22Rv1 (cell line): ENCODE measurements around the gene CDO1.
"Not testable (repeated sequence)": the region's sequence is repeated elsewhere in the genome, so short reads cannot be mapped to it uniquely, and the experiment has no call there.

Source experiments
- H3K27ac ChIP-seq: fragments of 450-650 bp; 2 replicates; pipeline ENCODE4 v1.5.1; 2017
- ZFX ChIP-seq: fragments of 450-650 bp; IDR thresholded peaks from 2 replicates; pipeline ENCODE4 v1.6.1; 2017; ENCODE audit warnings: antibody characterized with exemption, borderline replicate concordance
- TF ChIP-seq, protein P1 (sequence below): fragments of 450-650 bp; IDR thresholded peaks from 2 replicates; pipeline ENCODE4 v1.5.1; 2017; ENCODE audit warnings: mild to moderate bottlenecking

CDO1 gene

DNA sequence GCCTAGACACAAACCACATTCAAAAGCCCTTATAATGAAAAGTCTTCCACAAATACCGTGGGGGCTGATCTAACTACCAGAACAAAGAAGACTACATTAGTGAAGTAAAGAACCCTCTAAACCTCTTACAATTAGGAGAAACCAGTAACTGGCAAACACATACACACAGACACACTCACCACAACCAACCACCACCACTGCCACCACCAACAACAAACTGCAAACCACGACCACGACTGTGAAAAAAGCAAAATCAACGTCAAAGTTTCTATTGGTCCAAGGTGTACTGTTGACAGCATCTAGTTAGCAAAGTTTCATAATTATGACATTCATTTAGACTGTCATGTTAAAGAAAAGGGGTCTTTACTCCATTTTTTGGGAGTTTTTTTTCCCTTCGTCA is 2.7 kb downstream of the CDO1 start:
- H3K27ac ChIP-seq, result no peak overlapping the region
- no peak for TF ChIP-seq ZFX
- TF ChIP-seq, protein P1, sequence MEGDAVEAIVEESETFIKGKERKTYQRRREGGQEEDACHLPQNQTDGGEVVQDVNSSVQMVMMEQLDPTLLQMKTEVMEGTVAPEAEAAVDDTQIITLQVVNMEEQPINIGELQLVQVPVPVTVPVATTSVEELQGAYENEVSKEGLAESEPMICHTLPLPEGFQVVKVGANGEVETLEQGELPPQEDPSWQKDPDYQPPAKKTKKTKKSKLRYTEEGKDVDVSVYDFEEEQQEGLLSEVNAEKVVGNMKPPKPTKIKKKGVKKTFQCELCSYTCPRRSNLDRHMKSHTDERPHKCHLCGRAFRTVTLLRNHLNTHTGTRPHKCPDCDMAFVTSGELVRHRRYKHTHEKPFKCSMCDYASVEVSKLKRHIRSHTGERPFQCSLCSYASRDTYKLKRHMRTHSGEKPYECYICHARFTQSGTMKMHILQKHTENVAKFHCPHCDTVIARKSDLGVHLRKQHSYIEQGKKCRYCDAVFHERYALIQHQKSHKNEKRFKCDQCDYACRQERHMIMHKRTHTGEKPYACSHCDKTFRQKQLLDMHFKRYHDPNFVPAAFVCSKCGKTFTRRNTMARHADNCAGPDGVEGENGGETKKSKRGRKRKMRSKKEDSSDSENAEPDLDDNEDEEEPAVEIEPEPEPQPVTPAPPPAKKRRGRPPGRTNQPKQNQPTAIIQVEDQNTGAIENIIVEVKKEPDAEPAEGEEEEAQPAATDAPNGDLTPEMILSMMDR, result no peak

DNA sequence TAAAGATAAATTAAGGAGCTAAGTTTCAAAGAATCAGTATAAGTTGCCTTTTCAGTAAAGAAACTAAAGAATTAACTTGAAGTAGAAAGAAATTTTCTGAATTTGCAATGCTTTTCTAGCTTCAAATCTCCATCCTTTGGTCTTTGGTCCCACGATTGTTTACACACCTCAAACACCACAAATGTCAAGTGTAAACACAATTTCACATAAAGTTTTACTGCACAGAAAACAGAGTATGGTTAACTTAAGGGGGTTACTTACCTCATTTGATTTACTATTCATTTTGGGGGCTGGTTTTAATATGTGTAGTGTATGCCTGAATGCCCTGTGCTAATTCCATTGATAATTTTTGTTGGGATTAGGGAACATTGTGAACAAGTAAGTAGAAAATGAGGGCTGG is 4.1 kb downstream of the CDO1 start:
- H3K27ac ChIP-seq, result no peak overlapping the region
- no peak for TF ChIP-seq ZFX
- TF ChIP-seq, protein P1, result no peak

DNA sequence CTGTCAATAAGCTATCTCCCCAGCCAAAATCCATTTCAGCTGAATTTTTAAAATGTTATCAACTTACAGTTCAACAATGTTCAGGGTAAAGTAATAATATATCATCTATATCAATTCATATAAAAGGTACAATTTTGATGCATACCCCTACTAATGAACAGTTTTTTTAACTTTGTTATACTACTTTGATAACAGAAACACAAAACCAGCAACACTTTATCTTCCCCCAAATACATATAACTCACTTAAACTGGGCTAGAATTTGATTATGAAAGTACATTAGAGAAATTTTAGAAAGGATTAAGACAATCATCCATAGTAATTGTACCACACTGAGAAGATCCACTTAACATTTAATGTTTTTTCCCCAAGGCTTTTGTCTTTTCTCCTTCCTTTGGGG is 5.1 kb downstream of the CDO1 start:
- H3K27ac ChIP-seq, result no peak overlapping the region
- no peak for TF ChIP-seq ZFX
- TF ChIP-seq, protein P1, result no peak

DNA sequence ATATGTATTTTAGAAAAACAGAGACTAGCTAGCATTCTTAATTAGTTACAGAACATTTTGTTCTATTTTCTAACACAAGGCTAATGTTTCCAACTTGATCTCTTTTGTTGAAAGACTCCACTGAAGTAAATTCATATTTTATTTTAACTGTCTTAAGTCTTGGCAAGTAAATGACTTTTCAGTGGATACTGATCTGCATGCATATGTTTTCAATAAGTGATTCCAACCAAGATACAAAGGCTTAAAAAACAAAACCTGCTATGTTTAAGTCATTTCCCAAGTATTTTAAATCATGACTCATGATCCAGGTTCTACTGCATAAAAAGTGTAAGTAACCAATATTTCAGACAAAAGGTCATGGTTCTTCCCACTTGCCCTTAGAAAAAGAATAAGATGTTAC is 5.7 kb downstream of the CDO1 start:
- H3K27ac ChIP-seq, result no peak overlapping the region
- TF ChIP-seq ZFX, result no peak
- TF ChIP-seq, protein P1, result no peak

DNA sequence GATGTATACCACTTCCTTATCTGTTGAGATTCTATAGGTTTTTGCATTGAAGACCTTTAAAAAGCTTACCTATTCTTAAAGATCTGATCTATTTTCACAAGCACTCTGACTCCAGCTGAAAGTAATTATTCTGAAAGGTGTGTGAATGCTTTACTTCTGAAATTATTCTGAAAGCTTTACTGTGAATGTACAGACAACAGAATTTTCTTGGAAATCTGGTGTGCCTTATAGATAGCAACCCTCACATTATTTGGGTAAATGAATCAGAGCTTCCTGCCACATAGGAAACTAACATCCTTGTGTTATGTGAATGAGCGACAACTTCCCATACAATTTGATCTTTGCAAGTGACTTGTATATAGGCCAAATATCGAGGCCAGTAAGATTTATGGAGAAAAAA is 6.5 kb downstream of the CDO1 start:
- TF ChIP-seq, protein P1, result no peak
- TF ChIP-seq ZFX, result no peak
- no peak overlapping the region for H3K27ac ChIP-seq

DNA sequence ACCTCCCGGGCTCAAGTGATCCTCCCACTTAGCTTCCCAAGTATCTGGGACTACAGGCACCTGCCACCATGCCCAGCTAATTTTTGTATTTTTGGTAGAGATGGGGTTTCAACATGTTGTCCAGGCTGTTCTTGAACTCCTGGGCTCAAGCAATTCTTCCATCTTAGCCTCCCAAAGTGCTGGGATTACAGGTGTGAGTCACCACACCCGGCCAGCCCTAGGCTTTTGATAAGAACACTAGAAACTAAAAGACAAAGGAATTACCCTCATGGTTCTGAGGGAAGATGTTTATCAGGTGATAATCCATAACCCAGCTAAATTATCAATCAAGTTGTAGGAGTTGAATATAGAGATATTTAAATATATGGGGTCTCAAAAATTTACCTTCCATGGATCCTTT is 8.4 kb downstream of the CDO1 start:
- not testable (repeated sequence) for H3K27ac ChIP-seq

DNA sequence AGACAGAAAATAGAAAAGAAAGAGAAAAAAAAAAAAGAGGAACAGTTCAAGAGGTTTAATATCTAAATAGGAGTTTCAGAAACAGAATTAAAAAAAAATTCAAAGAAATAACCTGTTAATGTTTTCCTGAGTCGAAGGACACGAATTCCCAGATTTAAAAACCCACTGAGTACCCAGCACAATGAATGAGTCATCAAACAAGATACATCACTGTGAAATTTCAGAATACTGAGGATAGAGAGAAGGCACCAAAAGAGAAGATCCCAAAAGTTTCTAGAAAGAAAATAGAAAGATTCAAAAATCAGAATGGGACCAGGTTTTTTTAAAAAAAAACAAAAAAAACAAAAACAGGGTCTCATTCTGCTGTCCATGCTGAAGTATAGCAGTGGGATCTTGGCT is 8.8 kb downstream of the CDO1 start:
- TF ChIP-seq, protein P1, result no peak
- no peak for TF ChIP-seq ZFX

DNA sequence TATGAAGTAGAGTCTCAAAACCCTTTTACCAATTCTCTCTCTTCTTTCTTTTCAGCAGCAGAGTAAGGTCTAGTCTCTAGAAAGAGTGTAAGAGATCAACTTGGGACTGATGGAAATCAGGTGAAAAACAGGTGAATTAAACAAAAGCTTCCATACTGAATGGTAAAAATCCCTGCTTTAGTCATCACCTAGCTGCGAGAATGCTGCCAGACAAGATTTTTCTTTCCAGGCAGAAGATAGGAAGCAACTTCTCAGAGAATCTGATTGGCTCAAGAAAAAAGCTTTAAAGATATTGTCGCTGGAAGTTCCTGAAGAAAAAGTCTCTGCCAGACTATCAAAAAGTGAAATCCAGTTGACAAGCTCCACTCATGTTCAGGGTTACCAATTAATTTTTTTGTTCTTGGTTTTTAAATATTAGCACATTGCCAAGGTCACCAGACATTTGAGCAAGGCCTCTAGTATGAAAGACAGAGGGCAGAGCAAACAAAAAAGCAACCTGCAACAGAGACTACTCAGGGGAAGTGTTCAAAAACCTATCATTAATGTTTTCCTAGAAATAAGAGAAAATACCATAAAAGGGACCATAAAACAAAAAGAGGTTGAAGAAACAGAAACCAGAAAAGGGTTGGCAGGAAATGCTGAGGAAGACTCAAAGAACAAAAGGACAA is 9.3 kb downstream of the CDO1 start:
- TF ChIP-seq, protein P1, result no peak
- TF ChIP-seq ZFX, result no peak
- no peak overlapping the region for H3K27ac ChIP-seq

More for the DNA sequence above, 8.8 kb downstream of the CDO1 start:
- no peak overlapping the region for H3K27ac ChIP-seq
